GM18511 (cell line): ENCODE results near the gene ZIC4.

Experiments
- ATAC-seq: cut with Tn5 transposase; IDR thresholded peaks from one replicate; pipeline ENCODE4 v1.9.1; 2021; ENCODE audit warnings: mild to moderate bottlenecking, moderate library complexity; ENCODE audit not compliant: unreplicated experiment

Gene ZIC4

GRCh38 chr3:147356145-147356908 lies 50.0 kb downstream of the ZIC4 start:
- no peak for ATAC-seq

GRCh38 chr3:147355753-147356090 lies 50.6 kb downstream of the ZIC4 start:
- no peak for ATAC-seq

GRCh38 chr3:147355084-147355752 lies 51.1 kb downstream of the ZIC4 start:
- ATAC-seq = no peak

- ATAC-seq = no peak
Measured at GRCh38 chr3:147354623-147355022, 51.7 kb downstream of the ZIC4 start.

DNA sequence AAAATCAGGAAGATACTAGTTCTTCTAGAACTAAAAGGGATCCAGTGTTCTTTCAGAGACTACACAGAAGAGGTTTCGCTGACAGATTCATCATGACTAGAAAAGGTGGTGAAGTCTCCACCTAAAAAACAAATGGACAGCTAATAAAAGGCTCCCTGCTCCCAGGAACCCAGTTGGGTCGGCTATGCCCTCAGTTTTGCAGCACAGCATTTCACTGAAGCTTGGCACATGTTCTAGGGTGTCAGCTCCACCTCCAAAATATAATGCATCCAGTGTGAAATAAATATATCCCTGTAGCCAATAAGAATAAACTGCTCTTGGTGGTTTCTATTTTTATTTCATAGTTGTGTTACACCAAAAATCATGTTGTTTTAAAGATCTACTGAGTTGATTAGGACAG lies 55.0 kb downstream of the ZIC4 start:
- no peak for ATAC-seq

DNA sequence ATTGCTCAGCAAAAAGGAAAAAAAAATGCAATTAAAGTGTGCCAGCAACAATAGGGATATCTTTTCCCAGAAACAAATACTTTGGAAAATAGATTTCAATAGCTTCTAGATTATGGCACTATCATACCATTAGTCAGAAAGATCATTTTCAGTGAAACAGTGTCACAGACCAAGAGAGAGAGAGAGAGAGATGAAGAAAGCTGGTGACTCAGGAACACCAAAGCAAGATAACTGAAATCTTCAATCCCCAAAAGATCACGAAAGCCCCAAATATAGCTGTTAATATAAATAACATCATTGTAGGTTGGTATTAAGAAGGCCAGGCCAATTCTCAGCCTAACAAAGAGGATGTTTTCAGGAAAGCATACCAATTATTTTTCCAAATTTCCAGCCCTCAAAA lies 57.4 kb downstream of the ZIC4 start:
- no peak for ATAC-seq

DNA sequence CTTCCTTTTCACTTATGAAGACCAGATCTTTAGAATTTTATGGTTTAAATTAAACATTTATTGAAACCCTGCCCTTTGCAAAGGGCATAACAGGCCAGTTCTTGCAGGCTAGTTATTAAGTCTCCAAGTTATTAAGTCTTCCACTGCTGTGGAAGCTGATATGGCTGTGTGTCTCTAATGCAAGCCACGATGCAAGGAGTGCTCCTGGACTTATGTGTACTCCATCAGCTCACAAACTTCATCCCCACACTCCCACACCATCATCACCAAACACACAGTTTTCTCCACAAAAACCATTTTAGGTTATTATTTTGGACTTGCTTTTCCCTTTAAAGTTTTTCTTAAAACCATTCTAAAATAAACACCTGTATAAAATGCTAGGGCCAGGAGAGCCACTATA lies 62.4 kb downstream of the ZIC4 start:
- ATAC-seq = no peak

GRCh38 chr3:147341727-147342126 lies 64.6 kb downstream of the ZIC4 start:
- no peak for ATAC-seq

- no peak for ATAC-seq
Measured at GRCh38 chr3:147336543-147337278, 69.6 kb downstream of the ZIC4 start.
